HG03469 (cell line): ENCODE measurements around the gene WWOX.

Experiments used
- ATAC-seq: cut with Tn5 transposase; IDR thresholded peaks from one replicate; pipeline ENCODE4 v1.9.1; 2021; ENCODE audit warnings: mild to moderate bottlenecking, moderate library complexity, moderate number of reproducible peaks; ENCODE audit not compliant: unreplicated experiment

The WWOX gene

GRCh38 chr16:78909226-78909625 lies 809.8 kb downstream of the WWOX start:
- ATAC-seq = no peak

- ATAC-seq = no peak
These were observed 816.4 kb downstream of the WWOX start for GRCh38 chr16:78915811-78916345.

GRCh38 chr16:78916928-78917545 lies 817.6 kb downstream of the WWOX start:
- ATAC-seq = no peak

GRCh38 chr16:78918805-78919305 lies 819.4 kb downstream of the WWOX start:
- no peak for ATAC-seq

- ATAC-seq = no peak
These were observed 820.4 kb downstream of the WWOX start for GRCh38 chr16:78919852-78920251.

- ATAC-seq = no peak
These were observed 821.2 kb downstream of the WWOX start for GRCh38 chr16:78920621-78921020.

GRCh38 chr16:78925083-78925767 lies 825.8 kb downstream of the WWOX start:
- ATAC-seq = no peak

GRCh38 chr16:78926723-78927210 lies 827.3 kb downstream of the WWOX start:
- no peak for ATAC-seq

- ATAC-seq = no peak
These were observed 828.3 kb downstream of the WWOX start for GRCh38 chr16:78927766-78928165.

- ATAC-seq = no peak
These were observed 830.4 kb downstream of the WWOX start for GRCh38 chr16:78929841-78930240.

- ATAC-seq = no peak
These were observed 831.1 kb downstream of the WWOX start for GRCh38 chr16:78930561-78930960.

GRCh38 chr16:78931267-78931666 lies 831.8 kb downstream of the WWOX start:
- ATAC-seq = no peak

- ATAC-seq = no peak
These were observed 832.2 kb downstream of the WWOX start for GRCh38 chr16:78931678-78932077.

- no peak for ATAC-seq
These were observed 833.0 kb downstream of the WWOX start for GRCh38 chr16:78932355-78932943.

GRCh38 chr16:78936060-78936459 lies 836.6 kb downstream of the WWOX start:
- ATAC-seq = no peak

GRCh38 chr16:78939597-78939996 lies 840.1 kb downstream of the WWOX start:
- ATAC-seq = no peak

GRCh38 chr16:78942625-78943245 lies 843.3 kb downstream of the WWOX start:
- no peak for ATAC-seq

- no peak for ATAC-seq
These were observed 845.9 kb downstream of the WWOX start for GRCh38 chr16:78945336-78945735.

GRCh38 chr16:78946556-78946955 lies 847.1 kb downstream of the WWOX start:
- no peak for ATAC-seq

GRCh38 chr16:78950768-78951167 lies 851.3 kb downstream of the WWOX start:
- no peak for ATAC-seq

GRCh38 chr16:78952630-78953029 lies 853.2 kb downstream of the WWOX start:
- ATAC-seq = no peak
